GM19099 (cell line): ENCODE measurements around the gene AOC3.

Experiments used
- POLR2A ChIP-seq: IDR thresholded peaks from 3 replicates; pipeline ENCODE4 v1.6.1; 2011; ENCODE audit warnings: low read depth; ENCODE audit not compliant: insufficient read length; ENCODE audit errors: extremely low read depth

Gene AOC3

DNA sequence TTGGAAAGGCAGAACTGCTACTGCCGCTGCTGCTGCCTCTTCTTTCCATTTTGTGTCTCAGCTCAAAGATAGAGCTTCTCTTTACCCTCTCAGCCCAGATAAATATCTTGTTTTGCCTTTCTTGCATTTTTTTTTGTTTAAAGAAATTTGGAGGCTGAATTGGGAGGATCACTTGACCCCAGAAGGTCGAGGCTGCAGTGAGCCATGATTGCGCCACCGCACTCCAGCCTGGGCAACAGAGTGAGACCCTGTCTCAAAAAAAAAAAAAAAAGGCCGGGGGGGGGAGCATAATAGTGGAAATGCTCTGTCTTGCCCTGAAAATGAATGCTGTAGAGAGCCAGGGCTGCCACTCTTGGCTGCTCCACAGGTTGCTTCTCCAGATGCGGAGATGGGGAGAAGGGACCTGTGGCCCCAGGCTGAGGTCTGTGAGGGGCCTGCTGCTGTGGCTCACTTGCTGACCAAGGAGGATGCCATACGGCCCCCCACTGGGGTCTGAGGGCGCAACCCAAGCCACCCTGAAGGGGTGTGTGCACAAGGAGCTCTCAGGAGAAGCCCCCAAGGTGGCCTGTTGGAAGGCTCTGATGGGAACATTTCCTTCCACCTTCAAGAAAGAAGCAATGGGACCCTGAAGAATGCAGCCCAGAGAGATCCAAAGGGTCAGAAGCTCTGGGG, 28.1 kb downstream of the AOC3 start:
- TF ChIP-seq POLR2A = no peak

DNA sequence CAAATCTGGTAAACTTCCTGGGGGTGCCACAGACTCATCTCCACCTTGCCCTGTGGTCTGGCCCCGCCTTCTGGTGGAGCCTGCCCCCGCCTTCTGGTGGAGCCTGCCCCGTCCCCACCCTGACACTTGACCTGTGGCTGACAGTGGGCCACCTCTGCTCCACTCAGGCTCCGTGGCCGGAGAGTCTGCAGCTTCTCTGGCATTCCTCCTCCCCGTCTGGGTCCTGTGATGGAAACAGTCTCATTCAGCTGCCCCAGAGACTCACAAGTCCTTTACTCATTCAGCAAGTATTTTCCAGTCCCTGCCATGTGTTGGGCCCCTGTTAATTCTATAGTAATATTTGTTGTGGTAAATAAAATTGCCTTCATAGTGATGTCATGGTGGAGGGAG, 28.6 kb downstream of the AOC3 start:
- no peak for TF ChIP-seq POLR2A

DNA sequence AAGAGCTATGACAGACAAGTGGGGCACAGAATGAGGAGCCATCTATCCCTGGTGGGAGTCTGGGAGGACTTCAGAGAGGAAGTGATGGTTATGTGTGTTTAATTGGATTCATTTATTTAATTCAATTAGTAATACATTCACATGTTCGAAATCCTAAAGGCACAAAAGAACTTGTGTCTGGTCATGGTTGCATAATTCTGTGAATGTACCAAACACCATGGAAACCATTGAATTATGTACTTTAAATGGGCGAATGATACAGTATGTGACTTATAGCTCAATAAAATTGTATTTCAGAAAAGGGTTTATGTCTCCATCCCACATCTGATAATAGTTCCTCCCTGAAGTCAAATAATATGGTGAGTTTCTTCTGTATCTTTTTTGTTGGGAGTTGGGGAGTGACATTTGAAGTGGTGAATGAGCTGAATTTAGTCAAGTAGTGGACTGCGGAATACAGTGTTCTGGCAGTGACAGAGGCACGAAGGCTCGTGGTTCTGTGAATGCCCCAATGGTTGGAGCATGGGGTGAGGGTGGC, 29.8 kb downstream of the AOC3 start:
- no peak for TF ChIP-seq POLR2A

DNA sequence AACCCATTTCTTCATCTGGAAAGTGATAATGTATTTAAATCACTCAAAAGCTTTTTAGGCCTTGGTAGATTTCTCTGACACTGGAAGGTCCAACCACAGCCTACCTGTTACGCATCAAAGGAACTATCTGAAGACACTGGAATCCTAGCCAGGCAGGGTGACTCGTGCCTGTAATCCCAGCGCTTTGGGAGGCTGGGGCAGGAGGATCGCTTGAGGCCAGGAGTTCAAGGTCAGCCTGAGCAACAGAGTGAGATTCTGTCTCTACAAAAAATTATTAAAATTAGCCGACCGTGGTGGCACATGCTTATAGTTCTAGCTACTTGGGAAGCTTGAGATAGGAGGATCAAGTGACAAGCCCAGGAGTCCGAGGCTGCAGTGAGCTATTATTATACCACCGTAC, 31.2 kb downstream of the AOC3 start:
- TF ChIP-seq POLR2A = no peak

DNA sequence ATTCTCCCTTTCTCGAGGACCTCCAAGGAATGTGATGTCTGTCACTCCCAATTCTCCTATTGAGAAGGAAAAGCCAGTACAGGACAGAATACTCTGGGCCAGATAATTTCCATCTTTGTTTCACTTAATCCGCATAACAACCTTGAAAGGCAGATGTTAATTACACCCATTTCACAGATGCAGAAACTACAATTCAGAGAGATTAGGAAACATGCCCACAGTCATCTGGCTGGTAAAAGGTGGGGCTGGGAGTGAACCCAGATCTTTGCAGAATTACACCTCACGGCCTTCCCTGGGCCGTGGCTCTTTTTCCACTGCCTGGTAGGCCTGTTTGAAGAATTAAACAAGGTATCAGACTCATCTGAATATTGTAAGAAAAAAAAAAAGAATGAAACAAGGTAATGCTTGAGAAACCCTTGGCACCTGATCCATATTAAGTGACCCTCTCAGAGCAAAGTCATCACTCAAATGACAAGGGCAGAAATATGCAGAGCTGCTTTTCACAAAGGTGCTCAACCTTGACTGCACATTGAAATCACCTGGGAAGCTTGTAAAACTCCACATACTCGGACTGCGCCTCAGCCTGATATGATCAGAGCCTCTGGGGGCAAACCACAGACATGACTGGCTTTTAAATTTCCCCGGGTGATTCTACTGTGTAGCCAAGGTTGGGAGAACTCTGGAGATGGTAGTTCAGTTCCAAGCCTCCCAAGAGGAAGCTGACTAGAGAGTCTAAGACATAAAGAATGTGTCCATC, 33.0 kb downstream of the AOC3 start:
- TF ChIP-seq POLR2A = no peak

DNA sequence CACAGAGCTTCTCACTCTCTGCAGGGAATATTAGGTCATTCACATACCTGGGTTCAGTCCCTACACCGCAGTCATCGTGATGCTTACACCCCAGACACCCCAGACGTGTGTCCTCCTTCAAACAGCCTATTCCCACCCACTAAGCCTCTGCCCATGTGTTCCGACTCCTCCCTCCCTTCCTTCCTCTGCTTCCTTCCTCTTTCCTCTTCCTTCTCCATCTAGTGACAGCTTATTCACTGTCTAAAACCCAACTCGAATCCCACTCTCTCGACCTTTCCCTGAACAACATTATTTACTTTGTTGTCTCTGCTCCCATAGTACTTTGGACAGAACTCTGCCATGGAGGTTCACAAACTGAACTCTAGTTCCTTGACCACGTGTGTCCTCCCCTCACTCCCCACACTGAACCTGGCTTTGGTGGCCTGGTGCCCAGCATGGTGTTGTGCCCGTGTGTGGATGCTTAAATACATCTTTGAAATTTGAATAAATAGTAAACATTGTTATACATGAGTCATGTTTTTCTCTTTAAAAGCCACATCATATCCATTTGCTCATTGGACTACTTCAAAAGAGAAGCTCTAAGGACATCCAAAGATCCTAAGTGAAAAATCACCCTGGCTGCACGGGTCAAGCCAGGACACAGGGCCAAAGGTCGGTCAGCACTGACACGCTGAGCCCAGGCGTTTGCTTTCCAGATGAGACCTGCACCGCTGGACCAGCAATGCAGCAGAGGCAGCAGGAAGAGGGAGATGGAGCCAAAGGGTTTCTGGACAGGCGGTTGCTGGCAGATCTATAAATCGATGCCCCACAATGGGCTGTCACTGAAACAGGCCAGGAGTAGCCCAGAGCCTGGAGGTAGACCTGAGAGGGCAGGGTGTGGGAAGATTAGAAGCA, 35.5 kb downstream of the AOC3 start:
- TF ChIP-seq POLR2A = no peak

DNA sequence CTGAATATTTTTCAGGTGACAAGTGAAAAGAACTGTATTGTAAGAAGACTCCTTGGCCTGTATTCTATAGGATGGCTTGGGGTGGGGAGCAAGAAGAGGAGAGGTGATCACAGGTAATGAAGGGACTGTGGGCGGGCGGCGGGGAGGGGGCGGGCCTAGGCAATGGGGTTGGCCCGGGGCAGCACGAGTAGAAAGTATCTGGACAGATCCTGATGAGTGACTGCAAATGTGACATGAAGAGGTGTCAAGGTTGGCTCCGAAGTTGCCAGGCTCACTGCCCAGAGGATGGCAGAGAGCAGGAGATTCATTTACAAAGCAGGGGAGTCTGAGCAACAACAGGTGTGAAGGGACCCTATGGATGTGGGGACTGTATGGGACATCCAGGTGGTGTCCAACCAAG, 38.8 kb downstream of the AOC3 start:
- TF ChIP-seq POLR2A = no peak

DNA sequence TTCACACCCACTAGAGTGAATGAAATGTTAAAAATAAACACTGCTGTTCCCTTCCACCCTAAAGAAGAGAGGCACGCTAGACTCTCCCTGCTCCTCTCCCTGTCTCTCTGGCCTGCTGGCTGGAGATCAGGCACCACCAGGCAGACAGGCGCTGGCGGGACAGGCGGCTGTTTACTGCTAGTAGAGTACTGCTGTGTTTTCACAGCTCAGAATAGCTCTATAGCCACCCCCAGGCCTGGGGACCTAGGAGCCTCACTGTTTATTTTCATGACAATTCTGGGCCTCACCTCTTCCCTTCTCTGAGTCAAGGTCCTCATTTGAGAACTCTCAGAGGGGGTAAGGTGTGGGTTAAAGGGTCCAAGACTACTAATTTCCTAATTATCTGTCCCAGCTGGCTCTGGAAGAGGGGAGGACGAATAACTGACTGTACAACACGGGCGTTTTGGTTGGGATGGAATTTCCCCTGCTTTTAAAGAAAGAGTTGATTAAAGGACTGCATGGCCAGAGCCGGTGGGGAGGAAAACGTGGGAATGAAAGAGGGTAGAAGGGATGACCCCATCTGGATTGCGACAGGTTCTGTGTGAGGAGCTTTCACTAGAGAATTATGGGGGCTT, 40.6 kb downstream of the AOC3 start:
- no peak for TF ChIP-seq POLR2A

DNA sequence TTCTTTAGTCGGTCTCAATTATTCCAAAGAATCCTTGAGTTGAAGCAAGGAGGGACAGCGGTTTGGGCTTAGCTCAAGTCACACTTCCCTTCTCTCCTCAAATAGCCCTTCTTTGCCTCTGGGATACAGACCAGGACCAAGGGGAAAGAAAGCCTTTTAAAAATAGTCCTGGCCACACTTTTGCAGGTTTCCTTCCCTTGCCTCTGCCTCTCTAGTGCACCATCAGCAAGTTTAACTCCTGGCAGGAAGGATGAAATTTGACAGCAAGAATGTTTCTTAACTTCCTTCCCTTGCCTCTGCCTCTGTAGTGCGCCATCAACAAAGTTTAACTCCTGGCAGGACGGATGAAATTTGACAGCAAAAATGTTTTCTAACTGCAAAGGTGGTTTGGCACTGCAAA, 42.4 kb downstream of the AOC3 start:
- TF ChIP-seq POLR2A = no peak

DNA sequence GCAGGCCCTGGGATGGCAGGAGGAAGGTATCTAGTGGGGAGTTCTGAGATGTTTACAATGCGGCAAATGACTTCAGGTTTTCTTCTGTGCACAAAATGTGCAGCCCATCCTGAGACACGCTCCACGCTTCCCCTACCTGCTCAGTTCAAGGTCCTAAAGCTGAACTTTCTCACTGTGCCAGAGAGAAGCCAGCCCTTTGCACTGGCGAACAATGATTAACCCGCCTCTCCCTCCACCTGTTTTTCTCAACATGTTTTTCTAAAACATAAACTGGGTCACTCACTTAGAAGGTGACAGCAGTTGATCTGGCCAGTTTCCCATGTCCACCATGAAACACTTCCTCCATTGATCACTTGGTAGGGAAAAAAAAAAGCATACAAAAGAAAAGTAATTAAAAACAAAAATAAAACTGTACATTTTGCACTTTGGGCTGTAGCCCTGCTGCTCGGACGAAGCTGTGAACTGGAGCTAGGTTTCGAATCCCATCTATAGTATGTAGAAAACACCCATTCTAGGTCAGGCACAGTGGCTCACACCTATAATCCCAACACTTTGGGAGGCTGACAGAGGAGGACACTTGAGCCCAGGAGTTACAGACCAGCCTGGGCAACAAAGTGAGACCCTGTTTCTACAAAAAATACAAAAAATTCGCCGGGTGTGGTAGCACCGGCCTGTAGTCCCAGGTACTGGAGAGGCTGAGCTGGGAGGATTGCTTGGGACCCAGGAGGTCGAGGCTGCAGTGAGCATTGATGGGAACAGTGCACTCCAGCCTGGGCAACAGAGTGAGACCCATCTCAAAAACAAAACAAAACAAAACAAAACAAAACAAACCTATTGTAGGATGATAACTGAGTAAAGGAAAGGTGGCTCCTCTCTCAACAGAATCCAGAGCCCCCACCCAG, 43.5 kb downstream of the AOC3 start:
- no peak for TF ChIP-seq POLR2A

DNA sequence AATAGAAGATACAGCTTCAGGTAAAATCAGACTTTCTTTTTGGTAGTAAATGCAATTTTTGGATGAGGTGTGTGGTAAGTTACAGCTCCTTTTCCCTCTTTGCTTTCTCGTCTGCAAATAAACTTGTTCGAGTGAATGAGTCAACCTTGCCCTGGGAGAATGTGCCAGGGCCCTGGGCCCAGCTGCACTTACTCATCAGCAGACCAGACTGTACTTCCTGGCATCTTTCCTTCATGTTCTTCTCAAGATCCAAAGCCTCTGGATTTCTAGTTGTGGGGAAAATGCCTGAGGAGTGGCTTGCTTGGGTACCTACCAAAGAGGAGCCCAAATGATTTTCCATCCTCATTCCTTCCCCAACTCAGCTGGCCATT, 44.2 kb downstream of the AOC3 start:
- TF ChIP-seq POLR2A = no peak

DNA sequence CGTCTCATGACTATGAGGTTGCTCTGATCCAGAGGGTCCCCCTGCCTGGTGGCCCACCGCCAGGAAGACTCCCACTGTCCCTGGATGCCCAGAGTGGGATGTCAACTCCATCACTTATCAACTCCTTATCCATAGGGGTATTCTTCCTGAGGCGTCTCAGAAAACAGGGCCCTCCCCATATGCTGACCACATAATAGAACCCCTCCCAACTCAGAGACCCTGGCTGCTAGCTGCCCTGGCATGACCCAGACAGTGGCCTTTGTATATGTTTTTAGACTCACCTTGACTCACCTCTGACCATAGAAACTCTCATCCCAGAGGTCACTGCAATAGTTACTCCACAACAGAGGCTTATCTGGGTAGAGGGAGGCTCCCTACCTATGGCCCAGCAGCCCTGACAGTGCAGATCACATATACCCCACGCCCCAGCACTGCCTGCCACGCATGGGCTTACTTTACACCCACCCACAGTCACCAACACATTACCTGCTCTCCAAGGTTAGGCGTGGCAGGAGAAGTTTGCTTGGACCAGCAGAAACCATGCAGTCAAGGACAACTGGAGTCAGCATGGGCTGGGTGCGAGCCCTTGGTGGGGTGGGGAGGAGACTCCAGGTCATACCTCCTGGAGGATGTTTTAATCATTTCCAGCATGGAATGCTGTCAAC, 47.3 kb downstream of the AOC3 start:
- no peak for TF ChIP-seq POLR2A

DNA sequence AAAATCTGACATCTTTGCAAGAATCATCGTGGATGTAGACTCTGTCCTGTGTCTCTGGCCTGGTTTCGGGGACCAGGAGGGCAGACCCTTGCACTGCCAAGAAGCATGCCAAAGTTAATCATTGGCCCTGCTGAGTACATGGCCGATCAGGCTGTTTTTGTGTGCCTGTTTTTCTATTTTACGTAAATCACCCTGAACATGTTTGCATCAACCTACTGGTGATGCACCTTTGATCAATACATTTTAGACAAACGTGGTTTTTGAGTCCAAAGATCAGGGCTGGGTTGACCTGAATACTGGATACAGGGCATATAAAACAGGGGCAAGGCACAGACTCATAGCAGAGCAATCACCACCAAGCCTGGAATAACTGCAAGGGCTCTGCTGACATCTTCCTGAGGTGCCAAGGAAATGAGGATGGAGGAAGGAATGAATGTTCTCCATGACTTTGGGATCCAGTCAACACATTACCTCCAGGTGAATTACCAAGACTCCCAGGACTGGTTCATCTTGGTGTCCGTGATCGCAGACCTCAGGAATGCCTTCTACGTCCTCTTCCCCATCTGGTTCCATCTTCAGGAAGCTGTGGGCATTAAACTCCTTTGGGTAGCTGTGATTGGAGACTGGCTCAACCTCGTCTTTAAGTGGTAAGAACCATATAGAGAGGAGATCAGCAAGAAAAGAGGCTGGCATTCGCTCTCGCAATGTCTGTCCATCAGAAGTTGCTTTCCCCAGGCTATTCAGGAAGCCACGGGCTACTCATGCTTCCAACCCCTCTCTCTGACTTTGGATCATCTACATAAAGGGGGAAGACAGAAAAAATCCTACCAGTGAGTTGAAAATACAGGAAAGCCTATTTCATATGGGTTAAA, 49.7 kb downstream of the AOC3 start, which contains the start of gene G6PC1:
G6PC1 (plus strand) TSS at position 340 of the 872 bp plus-strand sequence; CDS start at position 418, 78 bp downstream.
- no peak for TF ChIP-seq POLR2A
